Cardiac fibroblast (primary cell): ENCODE data around the gene PDGFA.

Experiments used
- DNase-seq, 2 donors: peaks; one replicate each; pipeline versions ENCODE4 v3.0.0 to v3.0.0-alpha.2; 2010; ENCODE audit warnings: low read depth in 2 of 2
- H3K4me3 ChIP-seq, 2 donors: replicated peaks in 1 of 2; 1 replicate in 1 of 2; 2 replicates in 1 of 2; pipeline ENCODE4 v1.5.1; 2011; ENCODE audit warnings: low read depth in 2 of 2, low read length in 2 of 2, mild to moderate bottlenecking in 2 of 2, moderate library complexity in 1 of 2
- CTCF ChIP-seq: IDR thresholded peaks from one replicate; pipeline ENCODE4 v1.5.1; 2011; ENCODE audit warnings: low read depth, mild to moderate bottlenecking, low read length, inconsistent platforms

PDGFA gene

GRCh38 chr7:519484-520390, at the start of gene PDGFA:
PDGFA (minus strand) TSS chr7:519846; CDS start chr7:519001, 845 bp downstream.
- peak within 1 kb of the TSS; percentile 67 to 77 for H3K4me3 ChIP-seq
- DNase-seq = peak; percentile 63 to 75
- no peak for TF ChIP-seq CTCF

GRCh38 chr7:568031-568951, 48.6 kb upstream of the PDGFA start:
- TF ChIP-seq CTCF = no peak
- no peak overlapping the region for H3K4me3 ChIP-seq
- DNase-seq = peak; percentile 39 to 82

GRCh38 chr7:567305-567883, 47.7 kb upstream of the PDGFA start:
- no peak overlapping the region for H3K4me3 ChIP-seq
- no peak for DNase-seq
- TF ChIP-seq CTCF = no peak

- no peak for TF ChIP-seq CTCF
- no peak for DNase-seq
- no peak overlapping the region for H3K4me3 ChIP-seq
These were observed 46.5 kb upstream of the PDGFA start for GRCh38 chr7:566100-566499.

- no peak for DNase-seq
- no peak for TF ChIP-seq CTCF
These were observed 44.7 kb upstream of the PDGFA start for GRCh38 chr7:564176-564865.

GRCh38 chr7:563629-564170, 44.1 kb upstream of the PDGFA start:
- DNase-seq = no peak
- TF ChIP-seq CTCF = no peak
- no peak overlapping the region for H3K4me3 ChIP-seq

More at GRCh38 chr7:564176-564865, 44.7 kb upstream of the PDGFA start:
- H3K4me3 ChIP-seq = no peak overlapping the region
